ENCODE data around the gene HTATIP2. TPM values are rescaled to one million over a fixed set of nuclear protein-coding genes. Genes with fewer than 3 reads are reported as not detected.
A peak's percentile ranks its signal among the peaks of the same experiment; 100 is the strongest.

HTATIP2 gene
- total and polyA plus RNA-seq, 9 of the 15 experiments (the other 6 are each of a cell fraction or from before 2014, with no cell fraction given) = 48.3 to 90.9 (median 64.4) TPM

DNA sequence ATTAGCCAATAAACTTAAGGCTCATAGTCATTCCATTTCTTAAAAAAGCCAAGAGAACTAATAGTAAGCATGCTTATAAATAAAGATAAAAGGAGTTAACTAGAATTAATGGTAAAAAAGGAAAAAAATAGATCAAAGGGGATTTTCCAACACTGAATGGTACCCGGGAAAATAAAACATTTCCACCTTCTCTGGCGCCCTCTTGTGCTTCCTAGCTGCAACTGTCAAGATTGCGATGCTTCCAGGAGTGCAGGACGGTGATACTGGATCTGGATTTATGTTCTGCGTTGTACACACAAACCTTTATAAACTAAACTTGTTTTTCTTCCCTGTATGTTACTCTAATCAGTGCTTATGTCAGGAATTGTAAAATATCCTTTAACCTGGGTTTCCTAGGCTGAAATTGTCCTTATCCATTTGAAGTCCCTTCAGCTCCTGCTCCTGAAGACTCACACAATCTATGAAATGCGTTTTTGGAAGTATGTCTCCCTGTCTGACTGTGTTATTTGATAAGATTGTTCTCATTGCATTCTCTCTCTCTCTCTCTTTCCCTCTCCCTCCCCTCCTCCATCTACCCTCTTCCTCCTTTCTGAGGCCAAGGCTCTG is 9.6 kb upstream of the HTATIP2 start (continued):
- TF ChIP-seq, protein P1, sequence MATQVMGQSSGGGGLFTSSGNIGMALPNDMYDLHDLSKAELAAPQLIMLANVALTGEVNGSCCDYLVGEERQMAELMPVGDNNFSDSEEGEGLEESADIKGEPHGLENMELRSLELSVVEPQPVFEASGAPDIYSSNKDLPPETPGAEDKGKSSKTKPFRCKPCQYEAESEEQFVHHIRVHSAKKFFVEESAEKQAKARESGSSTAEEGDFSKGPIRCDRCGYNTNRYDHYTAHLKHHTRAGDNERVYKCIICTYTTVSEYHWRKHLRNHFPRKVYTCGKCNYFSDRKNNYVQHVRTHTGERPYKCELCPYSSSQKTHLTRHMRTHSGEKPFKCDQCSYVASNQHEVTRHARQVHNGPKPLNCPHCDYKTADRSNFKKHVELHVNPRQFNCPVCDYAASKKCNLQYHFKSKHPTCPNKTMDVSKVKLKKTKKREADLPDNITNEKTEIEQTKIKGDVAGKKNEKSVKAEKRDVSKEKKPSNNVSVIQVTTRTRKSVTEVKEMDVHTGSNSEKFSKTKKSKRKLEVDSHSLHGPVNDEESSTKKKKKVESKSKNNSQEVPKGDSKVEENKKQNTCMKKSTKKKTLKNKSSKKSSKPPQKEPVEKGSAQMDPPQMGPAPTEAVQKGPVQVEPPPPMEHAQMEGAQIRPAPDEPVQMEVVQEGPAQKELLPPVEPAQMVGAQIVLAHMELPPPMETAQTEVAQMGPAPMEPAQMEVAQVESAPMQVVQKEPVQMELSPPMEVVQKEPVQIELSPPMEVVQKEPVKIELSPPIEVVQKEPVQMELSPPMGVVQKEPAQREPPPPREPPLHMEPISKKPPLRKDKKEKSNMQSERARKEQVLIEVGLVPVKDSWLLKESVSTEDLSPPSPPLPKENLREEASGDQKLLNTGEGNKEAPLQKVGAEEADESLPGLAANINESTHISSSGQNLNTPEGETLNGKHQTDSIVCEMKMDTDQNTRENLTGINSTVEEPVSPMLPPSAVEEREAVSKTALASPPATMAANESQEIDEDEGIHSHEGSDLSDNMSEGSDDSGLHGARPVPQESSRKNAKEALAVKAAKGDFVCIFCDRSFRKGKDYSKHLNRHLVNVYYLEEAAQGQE (IDR thresholded peaks at IDR 0.05; ENCODE audit: borderline replicate concordance) = peak; percentile 25; the same call in 1 of the 2 replicates
- TF ChIP-seq, protein P1 (CRISPR knock-in tag; IDR thresholded peaks at IDR 0.05; ENCODE audit: low read depth) = no peak
- TF ChIP-seq CTBP1 (IDR thresholded peaks at IDR 0.05; ENCODE audit: borderline replicate concordance) (no peak), MCM2 (IDR thresholded peaks at IDR 0.05; ENCODE audit: low read depth) (no peak), BCLAF1 (IDR thresholded peaks at IDR 0.05; ENCODE audit: borderline replicate concordance in 1 of 2, control insufficient read depth in 1 of 2, low read depth in 2 of 2, low read length in 1 of 2) (no peak), ZNF75A (CRISPR knock-in tag; IDR thresholded peaks at IDR 0.05) (no peak), JUNB (CRISPR knock-in tag; conservative IDR thresholded peaks at IDR 0.05) (no peak), ZNF175 (CRISPR knock-in tag; IDR thresholded peaks at IDR 0.05; ENCODE audit: low read depth) (no peak)

Measured in K562 (cell line).